Neural cell (in vitro differentiated cells): ENCODE results near the gene NUBPL. TPM values are rescaled to one million over a fixed set of nuclear protein-coding genes. Genes with fewer than 3 reads are reported as not detected.

Source experiments
- H2AFZ ChIP-seq: fragments of 200-600, 300-800 bp; sonication (generic), shearing (Covaris generic); 2 replicates; pipeline ENCODE4 v1.6.0; 2014; ENCODE audit warnings: low read depth, mild to moderate bottlenecking, antibody characterized with exemption, low read length, moderate library complexity
- H3F3A ChIP-seq: fragments of 200-600 bp; shearing (Covaris generic); 2 replicates; pipeline ENCODE4 v1.6.1; 2016; ENCODE audit warnings: mild to moderate bottlenecking, moderate library complexity, mixed read lengths, antibody characterized with exemption, low read length; ENCODE audit not compliant: insufficient read depth, poor library complexity, severe bottlenecking
- H3K27ac ChIP-seq: fragments of 200-600, 300-800 bp; sonication (generic), shearing (Covaris generic); 2 replicates; pipeline ENCODE4 v1.5.1; 2014; ENCODE audit warnings: mild to moderate bottlenecking, low read length, moderate library complexity
- H3K27me3 ChIP-seq: fragments of 300-800, 200-600 bp; sonication (generic), shearing (Covaris generic); 2 replicates; pipeline ENCODE4 v1.6.0; 2014; ENCODE audit warnings: mild to moderate bottlenecking, low read depth, low read length, moderate library complexity; ENCODE audit not compliant: insufficient read depth
- H3K36me3 ChIP-seq: fragments of 300-800, 200-600 bp; sonication (generic), shearing (Covaris generic); 2 replicates; pipeline ENCODE4 v1.5.1; 2014; ENCODE audit warnings: mild to moderate bottlenecking, antibody characterized with exemption, low read length, moderate library complexity; ENCODE audit not compliant: insufficient read depth
- H3K4me2 ChIP-seq: fragments of 300-800, 200-600 bp; sonication (generic), shearing (Covaris generic); 2 replicates; pipeline ENCODE4 v1.6.0; 2014; ENCODE audit warnings: mild to moderate bottlenecking, low read length
- H3K4me3 ChIP-seq: fragments of 300-800, 200-600 bp; sonication (generic), shearing (Covaris generic); 2 replicates; pipeline ENCODE4 v1.5.1; 2014; ENCODE audit warnings: mild to moderate bottlenecking, low read length, moderate library complexity
- H3K79me2 ChIP-seq: fragments of 200-600 bp; shearing (Covaris generic); replicated peaks from 2 replicates; pipeline ENCODE4 v1.6.0; 2014; ENCODE audit warnings: mild to moderate bottlenecking, low read length, moderate library complexity; ENCODE audit not compliant: insufficient read depth
- H3K9ac ChIP-seq: fragments of 300-800, 200-600 bp; sonication (generic), shearing (Covaris generic); 2 replicates; pipeline ENCODE4 v1.6.1; 2016; ENCODE audit warnings: mild to moderate bottlenecking, low read length, mixed read lengths
- H3K9me2 ChIP-seq: fragments of 200-600 bp; shearing (Covaris generic); 2 replicates; pipeline ENCODE4 v1.6.1; 2016; ENCODE audit warnings: mild to moderate bottlenecking, low read length, mixed read lengths; ENCODE audit not compliant: insufficient read depth
- H3K9me3 ChIP-seq: fragments of 200-600, 300-800 bp; sonication (generic), shearing (Covaris generic); 2 replicates; pipeline ENCODE4 v1.6.1; 2016; ENCODE audit warnings: mild to moderate bottlenecking, mixed run types, low read length, moderate library complexity, mixed read lengths
- H4K20me1 ChIP-seq: fragments of 200-600 bp; shearing (Covaris generic); 2 replicates; pipeline ENCODE4 v1.6.1; 2016; ENCODE audit warnings: mild to moderate bottlenecking, mixed run types; ENCODE audit not compliant: insufficient read depth
- EP300 ChIP-seq: fragments of 450-650 bp; conservative IDR thresholded peaks from 2 replicates; pipeline ENCODE4 v1.6.1; 2014; ENCODE audit warnings: antibody characterized with exemption, mild to moderate bottlenecking, moderate library complexity; ENCODE audit not compliant: poor library complexity, severe bottlenecking
- EZH2 ChIP-seq: fragments of 200-600, 300-800 bp; shearing (Covaris generic), sonication (generic); IDR thresholded peaks from 2 replicates; pipeline ENCODE4 v1.6.1; 2014; ENCODE audit warnings: antibody characterized with exemption, low read length, borderline replicate concordance, mild to moderate bottlenecking; ENCODE audit not compliant: insufficient read depth, poor library complexity, severe bottlenecking
- MXI1 ChIP-seq: fragments of 450-650 bp; conservative IDR thresholded peaks from 2 replicates; pipeline ENCODE4 v1.6.1; 2014; ENCODE audit warnings: antibody characterized with exemption, mild to moderate bottlenecking; ENCODE audit not compliant: poor library complexity, severe bottlenecking
- POLR2AphosphoS5 ChIP-seq: IDR thresholded peaks from 2 replicates; pipeline ENCODE4 v1.6.1; 2012
- RAD21 ChIP-seq: fragments of 450-650 bp; conservative IDR thresholded peaks from 2 replicates; pipeline ENCODE4 v1.6.1; 2014; ENCODE audit warnings: antibody characterized with exemption, mild to moderate bottlenecking, moderate library complexity
- SMC3 ChIP-seq: fragments of 450-650 bp; conservative IDR thresholded peaks from 2 replicates; pipeline ENCODE4 v1.6.1; 2014; ENCODE audit warnings: antibody characterized with exemption, mild to moderate bottlenecking, moderate library complexity; ENCODE audit not compliant: poor library complexity
- TAF1 ChIP-seq: IDR thresholded peaks from 2 replicates; pipeline ENCODE4 v1.6.1; 2012; ENCODE audit warnings: low read depth
- polyA plus RNA-seq: library from polyadenylated mRNA; depleted of rRNA; stranded (reverse); fragments of >200 nt; gene quantifications from 2 replicates; pipeline ENCODE4 v1.2.3, GENCODE V29; 2014
- TF ChIP-seq, protein P1 (sequence below): fragments of 450-650 bp; IDR thresholded peaks from 2 replicates; pipeline ENCODE4 v1.5.1; 2014; ENCODE audit warnings: antibody characterized with exemption, mild to moderate bottlenecking, moderate library complexity; ENCODE audit not compliant: poor library complexity, severe bottlenecking
- TF ChIP-seq, protein P2 (sequence below): IDR thresholded peaks from 2 replicates; pipeline ENCODE4 v1.6.1; 2012; ENCODE audit warnings: borderline replicate concordance

NUBPL gene
- polyA plus RNA-seq, 1 donor from 2014 or later, result 3.1 TPM

DNA sequence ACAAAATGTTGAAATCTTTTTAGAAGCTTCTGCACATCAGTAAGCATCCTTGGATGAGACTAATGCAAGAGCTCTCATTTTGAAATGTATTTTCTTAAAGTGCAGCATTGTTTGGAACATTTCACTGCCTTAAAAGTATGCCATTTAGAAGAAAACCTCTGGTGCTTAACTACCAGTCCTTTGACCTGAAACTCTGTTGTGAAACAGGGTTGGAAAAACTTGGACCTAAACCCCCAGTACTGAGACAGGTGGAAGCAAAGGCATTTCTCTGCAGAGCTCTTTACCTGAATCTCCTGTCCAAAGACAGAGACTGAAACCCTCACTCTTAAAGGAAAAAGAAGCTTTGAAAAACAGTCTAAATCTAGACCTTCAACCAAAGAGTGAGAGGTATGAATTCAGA lies 207.2 kb downstream of the NUBPL start:
- H3K27ac ChIP-seq, result no peak overlapping the region
- no peaks in the 10 kb centered on the region for H3K27me3 ChIP-seq
- H3F3A ChIP-seq, result no peaks in the 10 kb centered on the region
- no peak overlapping the region for H3K9ac ChIP-seq
- no peaks in the 10 kb centered on the region for H3K79me2 ChIP-seq
- no peaks in the 10 kb centered on the region for H3K9me2 ChIP-seq
- no peak overlapping the region for H3K4me3 ChIP-seq
- no peaks in the 10 kb centered on the region for H4K20me1 ChIP-seq
- H3K4me2 ChIP-seq, result no peak overlapping the region
- no peaks in the 10 kb centered on the region for H3K9me3 ChIP-seq
- H3K36me3 ChIP-seq, result no peaks in the 10 kb centered on the region
- TF ChIP-seq RAD21, result no peak
- TF ChIP-seq TAF1, result no peak
- no peak for TF ChIP-seq EZH2
- no peak for TF ChIP-seq MXI1
- TF ChIP-seq POLR2AphosphoS5, result no peak
- no peak for TF ChIP-seq SMC3
- TF ChIP-seq EP300, result no peak
- TF ChIP-seq, protein P1, sequence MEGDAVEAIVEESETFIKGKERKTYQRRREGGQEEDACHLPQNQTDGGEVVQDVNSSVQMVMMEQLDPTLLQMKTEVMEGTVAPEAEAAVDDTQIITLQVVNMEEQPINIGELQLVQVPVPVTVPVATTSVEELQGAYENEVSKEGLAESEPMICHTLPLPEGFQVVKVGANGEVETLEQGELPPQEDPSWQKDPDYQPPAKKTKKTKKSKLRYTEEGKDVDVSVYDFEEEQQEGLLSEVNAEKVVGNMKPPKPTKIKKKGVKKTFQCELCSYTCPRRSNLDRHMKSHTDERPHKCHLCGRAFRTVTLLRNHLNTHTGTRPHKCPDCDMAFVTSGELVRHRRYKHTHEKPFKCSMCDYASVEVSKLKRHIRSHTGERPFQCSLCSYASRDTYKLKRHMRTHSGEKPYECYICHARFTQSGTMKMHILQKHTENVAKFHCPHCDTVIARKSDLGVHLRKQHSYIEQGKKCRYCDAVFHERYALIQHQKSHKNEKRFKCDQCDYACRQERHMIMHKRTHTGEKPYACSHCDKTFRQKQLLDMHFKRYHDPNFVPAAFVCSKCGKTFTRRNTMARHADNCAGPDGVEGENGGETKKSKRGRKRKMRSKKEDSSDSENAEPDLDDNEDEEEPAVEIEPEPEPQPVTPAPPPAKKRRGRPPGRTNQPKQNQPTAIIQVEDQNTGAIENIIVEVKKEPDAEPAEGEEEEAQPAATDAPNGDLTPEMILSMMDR, result no peak
- TF ChIP-seq, protein P2, sequence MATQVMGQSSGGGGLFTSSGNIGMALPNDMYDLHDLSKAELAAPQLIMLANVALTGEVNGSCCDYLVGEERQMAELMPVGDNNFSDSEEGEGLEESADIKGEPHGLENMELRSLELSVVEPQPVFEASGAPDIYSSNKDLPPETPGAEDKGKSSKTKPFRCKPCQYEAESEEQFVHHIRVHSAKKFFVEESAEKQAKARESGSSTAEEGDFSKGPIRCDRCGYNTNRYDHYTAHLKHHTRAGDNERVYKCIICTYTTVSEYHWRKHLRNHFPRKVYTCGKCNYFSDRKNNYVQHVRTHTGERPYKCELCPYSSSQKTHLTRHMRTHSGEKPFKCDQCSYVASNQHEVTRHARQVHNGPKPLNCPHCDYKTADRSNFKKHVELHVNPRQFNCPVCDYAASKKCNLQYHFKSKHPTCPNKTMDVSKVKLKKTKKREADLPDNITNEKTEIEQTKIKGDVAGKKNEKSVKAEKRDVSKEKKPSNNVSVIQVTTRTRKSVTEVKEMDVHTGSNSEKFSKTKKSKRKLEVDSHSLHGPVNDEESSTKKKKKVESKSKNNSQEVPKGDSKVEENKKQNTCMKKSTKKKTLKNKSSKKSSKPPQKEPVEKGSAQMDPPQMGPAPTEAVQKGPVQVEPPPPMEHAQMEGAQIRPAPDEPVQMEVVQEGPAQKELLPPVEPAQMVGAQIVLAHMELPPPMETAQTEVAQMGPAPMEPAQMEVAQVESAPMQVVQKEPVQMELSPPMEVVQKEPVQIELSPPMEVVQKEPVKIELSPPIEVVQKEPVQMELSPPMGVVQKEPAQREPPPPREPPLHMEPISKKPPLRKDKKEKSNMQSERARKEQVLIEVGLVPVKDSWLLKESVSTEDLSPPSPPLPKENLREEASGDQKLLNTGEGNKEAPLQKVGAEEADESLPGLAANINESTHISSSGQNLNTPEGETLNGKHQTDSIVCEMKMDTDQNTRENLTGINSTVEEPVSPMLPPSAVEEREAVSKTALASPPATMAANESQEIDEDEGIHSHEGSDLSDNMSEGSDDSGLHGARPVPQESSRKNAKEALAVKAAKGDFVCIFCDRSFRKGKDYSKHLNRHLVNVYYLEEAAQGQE, result no peak
- no peak overlapping the region for H2AFZ ChIP-seq

DNA sequence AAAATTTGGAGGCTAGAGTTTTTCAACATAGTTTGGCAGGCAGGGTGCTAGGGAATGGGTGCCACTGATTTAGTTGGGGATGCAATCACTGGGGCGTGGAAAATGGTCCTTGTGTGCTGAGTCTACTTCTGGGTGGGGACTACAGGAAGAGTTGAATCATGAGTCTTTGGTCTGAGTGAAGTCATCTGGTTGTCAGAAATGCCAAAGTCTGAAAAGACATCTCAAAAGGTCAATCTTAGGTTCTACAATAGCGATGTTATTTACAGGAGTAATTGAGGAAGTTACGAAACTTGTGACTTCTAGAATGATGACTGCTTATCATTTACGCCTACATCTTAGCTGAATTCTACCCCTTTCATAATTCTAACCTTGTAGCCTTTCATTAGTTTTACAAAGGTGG lies 209.1 kb downstream of the NUBPL start:
- no peak overlapping the region for H3K27ac ChIP-seq
- no peaks in the 10 kb centered on the region for H3K79me2 ChIP-seq
- H3K9me2 ChIP-seq, result no peaks in the 10 kb centered on the region
- no peaks in the 10 kb centered on the region for H3F3A ChIP-seq
- no peaks in the 10 kb centered on the region for H3K36me3 ChIP-seq
- no peaks in the 10 kb centered on the region for H3K27me3 ChIP-seq
- no peak overlapping the region for H3K4me3 ChIP-seq
- H2AFZ ChIP-seq, result no peak overlapping the region
- H3K9ac ChIP-seq, result no peak overlapping the region
- no peaks in the 10 kb centered on the region for H4K20me1 ChIP-seq
- TF ChIP-seq, protein P1, result no peak
- TF ChIP-seq, protein P2, result no peak
- TF ChIP-seq TAF1 (no peak), MXI1 (no peak), EP300 (no peak), EZH2 (no peak), RAD21 (no peak), SMC3 (no peak), POLR2AphosphoS5 (no peak)
- no peaks in the 10 kb centered on the region for H3K9me3 ChIP-seq
- no peak overlapping the region for H3K4me2 ChIP-seq
